GM13977 (cell line): ENCODE results near the gene SP4.
"Not testable (repeated sequence)": the region's sequence is repeated elsewhere in the genome, so short reads cannot be mapped to it uniquely, and the experiment has no call there.

Experiments
- DNase-seq: peaks from one replicate; pipeline ENCODE4 v3.0.0; 2012; ENCODE audit warnings: low spot score
- CTCF ChIP-seq: IDR thresholded peaks from 2 replicates; pipeline ENCODE4 v1.5.1; 2012; ENCODE audit warnings: mild to moderate bottlenecking, control low read depth; ENCODE audit not compliant: insufficient read depth; ENCODE audit errors: extremely low read depth, missing control alignments
- in situ Hi-C: fragments of 300-500 bp; cut with MboI; formaldehyde crosslinking; loops from one replicate; pipeline ENCODE4 v1.12.0; 2022; ENCODE audit warnings: low sequenced_read_pairs, low pct_unique_long_range_greater_than_20kb, mixed read lengths, inconsistent platforms; ENCODE audit not compliant: unreplicated experiment

SP4 gene

GRCh38 chr7:21526448-21526847 is 98.6 kb downstream of the SP4 start:
- no peak for TF ChIP-seq CTCF

GRCh38 chr7:21532485-21532884 is 104.6 kb downstream of the SP4 start:
- DNase-seq, in situ Hi-C loops: not testable (repeated sequence)

More at GRCh38 chr7:21526448-21526847, 98.6 kb downstream of the SP4 start:
- in situ Hi-C loops, result no loop called here
- no peak for DNase-seq

- DNase-seq, in situ Hi-C loops: not testable (repeated sequence)
These were observed 105.8 kb downstream of the SP4 start for GRCh38 chr7:21533646-21534045.

- DNase-seq, in situ Hi-C loops: not testable (repeated sequence)
These were observed 108.7 kb downstream of the SP4 start for GRCh38 chr7:21536445-21537118.

GRCh38 chr7:21538936-21539495 is 111.1 kb downstream of the SP4 start:
- TF ChIP-seq CTCF, result no peak
- no peak for DNase-seq
- in situ Hi-C loops, result no loop called here

GRCh38 chr7:21542891-21543527 is 115.1 kb downstream of the SP4 start, which contains the start of gene DNAH11:
TSS of gene DNAH11 (plus strand) at chr7:21543039. CDS start at chr7:21543246, 207 bp downstream.
- TF ChIP-seq CTCF, result no peak
- DNase-seq, result peak; percentile 68
- in situ Hi-C loops, result no loop called here

- DNase-seq, result no peak
- no peak for TF ChIP-seq CTCF
- in situ Hi-C loops, result no loop called here
These were observed 115.8 kb downstream of the SP4 start for GRCh38 chr7:21543528-21544302.

GRCh38 chr7:21544303-21544656 is 116.4 kb downstream of the SP4 start:
- no peak for DNase-seq
- TF ChIP-seq CTCF, result no peak
- in situ Hi-C loops, result no loop called here
